Measurements from ENCODE around the gene OTOGL.

The OTOGL gene

DNA sequence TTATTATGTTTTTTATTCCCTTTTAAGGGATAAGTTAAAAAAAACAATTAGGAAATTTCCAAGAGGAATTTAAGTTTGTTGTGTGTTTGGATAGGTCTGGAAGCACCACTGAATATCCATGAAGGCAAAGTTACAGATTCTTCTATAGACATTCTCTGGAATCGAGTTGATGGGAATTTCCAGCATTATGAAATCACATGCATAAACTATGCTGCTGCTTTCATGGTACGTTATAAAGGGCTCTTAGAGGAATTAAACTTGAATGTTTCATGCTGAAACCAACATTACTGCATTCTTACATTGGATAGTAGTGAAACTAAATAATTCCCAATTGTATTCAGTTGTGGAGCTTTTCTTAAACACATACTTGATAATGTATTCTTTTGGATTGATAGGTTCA, 323.2 kb downstream of the OTOGL start:
- no peaks in the 10 kb centered on the region for H4K20me1 ChIP-seq (ENCODE audit: control insufficient read depth, insufficient read depth, low read depth, low read length)
- no peaks in the 10 kb centered on the region for H3K79me2 ChIP-seq (ENCODE audit: control insufficient read depth, low read length)
- no peak overlapping the region for H3K4me3 ChIP-seq (ENCODE audit: low read length)
- no peaks in the 10 kb centered on the region for H3K9me2 ChIP-seq (replicated peaks; ENCODE audit: control insufficient read depth, low read length)
- H3K9me3 ChIP-seq (ENCODE audit: control insufficient read depth, insufficient read depth, low read length): no peaks in the 10 kb centered on the region
- no peak overlapping the region for H3K4me2 ChIP-seq (ENCODE audit: low read length)
- TF ChIP-seq, protein P1, sequence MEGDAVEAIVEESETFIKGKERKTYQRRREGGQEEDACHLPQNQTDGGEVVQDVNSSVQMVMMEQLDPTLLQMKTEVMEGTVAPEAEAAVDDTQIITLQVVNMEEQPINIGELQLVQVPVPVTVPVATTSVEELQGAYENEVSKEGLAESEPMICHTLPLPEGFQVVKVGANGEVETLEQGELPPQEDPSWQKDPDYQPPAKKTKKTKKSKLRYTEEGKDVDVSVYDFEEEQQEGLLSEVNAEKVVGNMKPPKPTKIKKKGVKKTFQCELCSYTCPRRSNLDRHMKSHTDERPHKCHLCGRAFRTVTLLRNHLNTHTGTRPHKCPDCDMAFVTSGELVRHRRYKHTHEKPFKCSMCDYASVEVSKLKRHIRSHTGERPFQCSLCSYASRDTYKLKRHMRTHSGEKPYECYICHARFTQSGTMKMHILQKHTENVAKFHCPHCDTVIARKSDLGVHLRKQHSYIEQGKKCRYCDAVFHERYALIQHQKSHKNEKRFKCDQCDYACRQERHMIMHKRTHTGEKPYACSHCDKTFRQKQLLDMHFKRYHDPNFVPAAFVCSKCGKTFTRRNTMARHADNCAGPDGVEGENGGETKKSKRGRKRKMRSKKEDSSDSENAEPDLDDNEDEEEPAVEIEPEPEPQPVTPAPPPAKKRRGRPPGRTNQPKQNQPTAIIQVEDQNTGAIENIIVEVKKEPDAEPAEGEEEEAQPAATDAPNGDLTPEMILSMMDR (IDR thresholded peaks at IDR 0.05; ENCODE audit: low read depth, low read length, poor library complexity, severe bottlenecking): no peak
- TF ChIP-seq EZH2phosphoT487 (IDR thresholded peaks at IDR 0.05; ENCODE audit: borderline replicate concordance, low read length): no peak
- no peaks in the 10 kb centered on the region for H3F3A ChIP-seq (ENCODE audit: control insufficient read depth, insufficient read depth)
- H3K36me3 ChIP-seq (ENCODE audit: control insufficient read depth, low read length): no peaks in the 10 kb centered on the region
- no peaks in the 10 kb centered on the region for H3K27me3 ChIP-seq (ENCODE audit: control insufficient read depth, low read length)
- no peak overlapping the region for H3K27ac ChIP-seq (ENCODE audit: low read depth, low read length)
- H3K4me1 ChIP-seq (ENCODE audit: control insufficient read depth, low read length): no peaks in the 10 kb centered on the region
